ENCODE data around the gene BBS9. TPM values are rescaled to one million over a fixed set of nuclear protein-coding genes. Genes with fewer than 3 reads are reported as not detected.
"Not testable (repeated sequence)": the region's sequence is repeated elsewhere in the genome, so short reads cannot be mapped to it uniquely, and the experiment has no call there.

Gene BBS9
- total RNA-seq (2014; rRNA removed; shearing (Covaris generic)): 12.2 and 18.7 TPM in 2 replicates

DNA sequence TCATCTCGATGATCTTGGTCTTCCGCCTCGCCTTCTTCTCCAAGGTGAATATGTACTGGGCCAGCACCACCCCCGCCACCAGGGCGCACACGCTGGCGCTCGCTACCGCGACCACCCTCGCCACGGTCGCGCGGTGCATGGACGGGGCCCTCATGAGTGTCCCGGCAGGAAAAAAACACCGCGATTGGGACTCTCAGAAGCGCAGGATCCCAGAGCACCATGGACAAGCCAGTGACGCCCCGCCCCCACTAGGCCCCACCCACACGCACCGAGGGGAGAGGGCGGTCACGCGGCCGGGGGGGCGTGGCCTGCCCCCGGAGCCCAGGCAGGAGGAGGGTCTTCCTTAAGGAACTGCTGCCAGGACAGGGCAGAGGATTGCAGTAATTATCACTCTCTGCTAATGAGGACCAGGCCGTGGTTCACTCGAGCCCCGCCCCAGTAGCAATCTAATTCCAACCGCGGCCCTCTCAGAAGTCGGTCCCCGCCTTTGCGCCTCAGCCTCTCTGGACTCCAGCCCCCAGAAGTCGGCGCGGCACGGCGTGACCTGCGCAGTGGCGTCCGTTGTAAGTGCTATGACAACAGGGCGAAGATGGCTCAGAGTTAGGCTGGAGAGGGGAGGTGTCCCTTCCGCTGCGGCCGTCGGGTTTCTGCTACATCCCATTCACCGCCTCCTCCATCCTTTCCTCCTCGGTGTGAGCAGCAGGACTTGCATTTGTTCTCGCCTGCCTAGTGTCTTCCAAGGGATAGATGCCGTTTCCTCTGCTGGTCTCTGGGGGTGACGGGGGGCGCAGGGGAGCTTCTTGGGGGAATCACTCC, at the start of gene BBS9:
Gene BBS9 (plus strand): TSS at position 575 of the 816 bp plus-strand sequence. CDS start 16,689 bp downstream, outside the sequence.
- peak; percentile 95 for DNase-seq (ENCODE audit: low spot score)

GRCh38 chr7:33079763-33080690, 49.3 kb upstream of the BBS9 start:
- DNase-seq (ENCODE audit: low spot score): no peak

- DNase-seq (ENCODE audit: low spot score): no peak
These were observed 42.0 kb upstream of the BBS9 start for GRCh38 chr7:33087356-33087755.

DNA sequence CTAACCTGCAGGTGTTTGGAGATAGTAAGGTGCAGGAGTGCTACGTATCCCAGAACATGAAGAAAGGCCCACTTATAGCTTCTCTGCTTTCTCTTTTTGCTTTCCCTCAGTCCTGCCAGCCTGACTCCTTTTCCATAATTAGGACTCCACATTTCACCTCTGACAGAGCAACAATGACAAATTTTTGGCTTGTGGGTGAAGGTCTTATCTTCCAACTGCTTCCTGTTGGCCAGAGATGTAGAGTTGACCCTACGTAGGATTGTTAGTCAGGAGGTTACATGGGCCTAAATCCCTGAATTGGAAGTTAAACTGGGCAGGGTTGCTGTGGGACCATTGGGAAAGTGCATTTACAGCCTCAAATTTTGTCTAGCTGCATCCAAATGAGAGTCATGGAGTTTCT, 41.5 kb upstream of the BBS9 start:
- no peak for DNase-seq (ENCODE audit: low spot score)

- DNase-seq (ENCODE audit: low spot score): no peak
These were observed 40.2 kb upstream of the BBS9 start for GRCh38 chr7:33089142-33089541.

DNA sequence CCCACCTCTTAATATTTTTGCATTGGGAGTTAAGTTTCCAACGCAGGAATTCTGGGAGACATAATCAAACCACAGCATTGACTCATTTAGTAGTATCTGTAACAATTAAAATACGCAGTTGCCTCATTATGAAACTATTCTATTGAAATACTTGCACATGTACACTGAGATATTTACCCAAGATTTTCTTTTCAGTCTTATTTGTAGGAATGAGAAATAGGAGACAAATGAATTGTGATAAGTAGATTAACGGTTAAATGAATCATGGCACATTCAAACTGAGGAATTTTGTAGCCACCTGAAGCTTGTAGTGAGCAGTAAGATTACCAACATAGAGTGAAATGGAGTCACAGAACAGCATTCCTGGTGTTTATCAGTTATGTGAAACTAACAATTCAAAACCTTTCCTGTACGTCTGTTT, 38.2 kb upstream of the BBS9 start:
- DNase-seq (ENCODE audit: low spot score): peak; percentile 52

GRCh38 chr7:33091641-33092191, 37.6 kb upstream of the BBS9 start:
- no peak for DNase-seq (ENCODE audit: low spot score)

DNA sequence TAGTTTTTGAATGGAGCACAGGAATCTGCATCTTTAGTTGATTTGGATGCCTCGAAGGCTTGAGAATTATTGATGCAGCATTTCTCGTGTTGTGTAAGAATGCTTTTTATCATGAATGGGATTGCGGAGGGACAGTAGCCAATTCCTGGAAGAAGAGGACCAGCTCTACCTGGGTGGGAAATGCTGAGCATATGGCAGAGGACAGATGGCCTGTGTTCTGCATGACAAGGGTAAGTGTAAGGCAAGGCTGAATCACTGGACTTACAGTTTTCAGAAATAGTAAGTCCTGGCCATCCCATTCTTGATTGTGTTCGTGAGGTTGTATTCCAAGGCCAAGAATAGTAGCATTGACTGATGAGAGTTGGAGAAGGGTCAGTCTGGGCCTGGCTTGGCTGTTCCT, 36.1 kb upstream of the BBS9 start:
- DNase-seq (ENCODE audit: low spot score): no peak

- DNase-seq (ENCODE audit: low spot score): not testable (repeated sequence)
These were observed 34.6 kb upstream of the BBS9 start for GRCh38 chr7:33094745-33095275.

GRCh38 chr7:33099154-33099940, 30.0 kb upstream of the BBS9 start:
- no peak for DNase-seq (ENCODE audit: low spot score)

GRCh38 chr7:33100770-33101169, 28.6 kb upstream of the BBS9 start:
- no peak for DNase-seq (ENCODE audit: low spot score)

- DNase-seq (ENCODE audit: low spot score): no peak
These were observed 27.5 kb upstream of the BBS9 start for GRCh38 chr7:33101906-33102305.

- DNase-seq (ENCODE audit: low spot score): peak; percentile 42
These were observed 22.0 kb upstream of the BBS9 start for GRCh38 chr7:33107136-33108066.

- DNase-seq (ENCODE audit: low spot score): peak; percentile 29
These were observed 20.8 kb upstream of the BBS9 start for GRCh38 chr7:33108554-33109004.

GRCh38 chr7:33109005-33109757, 20.2 kb upstream of the BBS9 start, which contains the start of gene RP9:
Gene RP9, minus strand, starts transcription at chr7:33109404. Its CDS starts 32 bp downstream, at chr7:33109372.
- DNase-seq (ENCODE audit: low spot score): peak; percentile 53

DNA sequence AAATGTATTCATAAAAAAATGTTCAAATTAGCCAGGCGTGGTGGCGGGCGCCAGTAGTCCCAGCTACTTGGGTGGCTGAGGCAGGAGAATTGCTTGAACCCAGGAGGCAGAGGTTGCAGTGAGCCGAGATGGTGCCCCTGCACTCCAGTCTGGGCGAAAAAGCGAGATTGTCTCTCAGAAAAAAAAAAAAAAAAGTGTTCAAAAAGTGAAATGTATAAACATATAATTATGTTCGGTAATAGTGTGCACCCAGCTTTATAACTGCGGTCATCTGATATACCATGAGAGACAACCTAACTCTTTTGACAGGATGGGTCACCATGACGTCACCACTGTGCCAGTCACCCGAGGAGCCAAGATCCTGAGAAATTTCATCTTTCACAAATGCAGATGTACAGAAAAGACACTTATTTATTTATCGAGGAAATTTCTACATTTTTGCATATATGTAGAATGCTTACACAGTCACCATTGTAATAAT, 19.6 kb upstream of the BBS9 start:
- peak; percentile 60 for DNase-seq (ENCODE audit: low spot score)

DNA sequence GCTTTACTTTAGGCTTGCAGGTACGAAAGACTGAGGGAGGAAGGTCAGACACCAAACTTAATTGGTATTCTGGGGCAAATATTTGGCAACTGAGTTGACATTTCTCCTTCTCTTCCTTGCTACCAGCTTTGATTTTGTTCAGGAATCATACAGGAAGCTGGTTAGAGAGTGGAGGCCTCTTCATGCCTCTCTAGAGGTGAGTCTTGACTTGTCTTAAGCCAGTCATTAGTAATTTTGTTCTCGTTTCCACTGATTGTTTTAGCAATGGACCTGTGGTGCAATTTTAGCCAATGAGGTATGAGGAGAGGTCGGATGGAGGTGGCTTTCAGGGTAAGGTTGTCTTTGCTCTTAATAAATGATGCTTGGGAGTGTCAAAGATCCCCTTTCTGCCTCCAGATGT, 17.8 kb upstream of the BBS9 start:
- no peak for DNase-seq (ENCODE audit: low spot score)

DNA sequence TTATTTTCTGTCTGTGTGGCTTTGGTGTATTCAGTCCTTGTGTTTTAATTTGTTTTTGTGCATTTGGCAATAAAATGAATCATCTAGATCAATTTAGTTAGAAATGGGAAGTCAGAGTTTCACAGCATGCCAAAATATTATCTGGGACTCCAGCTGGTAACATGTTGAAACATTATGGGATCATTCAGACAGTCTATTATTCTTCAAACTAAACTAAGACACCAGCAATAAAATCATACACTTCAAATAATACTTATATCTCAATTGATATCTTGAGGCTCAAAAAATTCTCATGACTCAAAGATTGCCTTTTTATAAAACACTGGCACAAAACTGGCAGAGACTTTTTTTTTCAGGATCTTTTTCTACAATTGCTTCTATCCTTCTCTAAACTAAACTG, 14.4 kb upstream of the BBS9 start:
- no peak for DNase-seq (ENCODE audit: low spot score)

DNA sequence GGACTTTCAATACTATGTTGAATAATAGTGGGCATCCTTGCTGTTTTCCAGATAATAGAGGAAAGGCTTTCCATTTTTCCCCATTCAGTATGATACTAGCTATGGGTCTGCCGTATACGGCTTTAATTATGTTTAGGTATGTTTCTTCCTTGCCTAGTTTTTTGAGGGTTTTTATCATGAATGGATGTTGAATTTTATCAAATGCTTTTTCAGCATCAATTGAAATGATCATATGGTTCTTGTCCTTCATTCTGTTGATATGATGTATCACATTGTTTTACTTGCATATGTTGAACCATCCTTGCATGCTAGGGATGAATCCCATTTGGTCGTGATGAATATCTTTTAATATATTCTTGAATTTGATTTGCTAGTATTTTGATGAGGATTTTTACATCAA, 11.0 kb upstream of the BBS9 start:
- no peak for DNase-seq (ENCODE audit: low spot score)
